ENCODE results near the gene TNFRSF17. TPM values are rescaled to one million over a fixed set of nuclear protein-coding genes. Genes with fewer than 3 reads are reported as not detected.

Gene TNFRSF17
- total RNA-seq, 2 donors from 2014 or later: 0.45 TPM; not detected in 1

GRCh38 chr16:11978080-11978479, 13.1 kb downstream of the TNFRSF17 start:
- Mint-ChIP-seq H3K4me1 (peaks cover 37% of the 10 kb centered on the region), H3K4me3 (peak overlapping the region; percentile 97), H3K27me3 (no peaks in the 10 kb centered on the region), H3K36me3 (ENCODE audit: low read depth) (no peaks in the 10 kb centered on the region), H3K27ac (no peak overlapping the region)
- no peak for ATAC-seq
- no peak for DNase-seq
- no peaks in the 10 kb centered on the region for H3K9me3 ChIP-seq (ENCODE audit: control insufficient read depth, low read length, poor library complexity, severe bottlenecking)

GRCh38 chr16:11979013-11979672, 14.1 kb downstream of the TNFRSF17 start:
- Mint-ChIP-seq H3K36me3 (ENCODE audit: low read depth) (no peaks in the 10 kb centered on the region), H3K4me1 (peaks cover 40% of the 10 kb centered on the region), H3K4me3 (no peak overlapping the region), H3K27ac (no peak overlapping the region), H3K27me3 (no peaks in the 10 kb centered on the region)
- DNase-seq: no peak
- no peaks in the 10 kb centered on the region for H3K9me3 ChIP-seq (ENCODE audit: control insufficient read depth, low read length, poor library complexity, severe bottlenecking)
- no peak for ATAC-seq

GRCh38 chr16:11980136-11980844, 15.3 kb downstream of the TNFRSF17 start:
- no peaks in the 10 kb centered on the region for H3K9me3 ChIP-seq (ENCODE audit: control insufficient read depth, low read length, poor library complexity, severe bottlenecking)
- Mint-ChIP-seq H3K27me3 (no peaks in the 10 kb centered on the region), H3K27ac (peak overlapping the region; percentile 19), H3K36me3 (ENCODE audit: low read depth) (no peaks in the 10 kb centered on the region), H3K4me1 (peaks cover 44% of the 10 kb centered on the region), H3K4me3 (no peak overlapping the region)
- ATAC-seq (no peak), DNase-seq (no peak)

DNA sequence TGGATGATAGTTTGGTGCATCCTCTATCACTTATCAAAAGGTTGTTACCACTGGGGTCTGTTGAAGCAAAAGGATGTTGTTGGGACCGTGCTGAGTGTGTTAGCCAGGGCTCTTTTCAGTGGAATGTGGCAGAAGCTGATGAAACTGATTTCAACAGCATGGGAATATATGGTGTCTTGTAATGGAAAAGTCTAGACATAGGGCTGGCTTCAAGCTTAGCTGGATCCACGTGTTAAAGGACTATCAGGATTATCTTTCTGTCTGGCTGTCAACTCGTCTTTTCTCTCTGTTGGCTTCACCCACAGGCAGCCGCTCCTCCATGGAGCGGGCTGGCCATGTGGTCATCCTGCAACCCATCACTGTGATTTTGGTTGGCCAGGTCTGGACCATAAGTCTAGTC, 20.2 kb downstream of the TNFRSF17 start:
- H3K27ac Mint-ChIP-seq: peak overlapping the region; percentile 16
- H3K4me3 Mint-ChIP-seq: no peak overlapping the region
- H3K4me1 Mint-ChIP-seq: peaks cover 20% of the 10 kb centered on the region
- H3K9me3 ChIP-seq (ENCODE audit: control insufficient read depth, low read length, poor library complexity, severe bottlenecking): no peaks in the 10 kb centered on the region
- H3K36me3 Mint-ChIP-seq (ENCODE audit: low read depth): no peaks in the 10 kb centered on the region
- no peak for DNase-seq
- ATAC-seq: no peak
- no peaks in the 10 kb centered on the region for H3K27me3 Mint-ChIP-seq

- Mint-ChIP-seq H3K27ac (no peak overlapping the region), H3K36me3 (ENCODE audit: low read depth) (no peaks in the 10 kb centered on the region), H3K4me3 (no peak overlapping the region), H3K4me1 (peaks cover 16% of the 10 kb centered on the region), H3K27me3 (no peaks in the 10 kb centered on the region)
- ATAC-seq: no peak
- DNase-seq: no peak
- H3K9me3 ChIP-seq (ENCODE audit: control insufficient read depth, low read length, poor library complexity, severe bottlenecking): no peaks in the 10 kb centered on the region
Observed at GRCh38 chr16:11986521-11987057, 21.6 kb downstream of the TNFRSF17 start.

- H3K27me3 Mint-ChIP-seq: no peaks in the 10 kb centered on the region
- H3K4me3 Mint-ChIP-seq: no peak overlapping the region
- H3K4me1 Mint-ChIP-seq: peaks cover 13% of the 10 kb centered on the region
- DNase-seq (no peak), ATAC-seq (no peak)
- no peaks in the 10 kb centered on the region for H3K36me3 Mint-ChIP-seq (ENCODE audit: low read depth)
- H3K9me3 ChIP-seq (ENCODE audit: control insufficient read depth, low read length, poor library complexity, severe bottlenecking): no peaks in the 10 kb centered on the region
- H3K27ac Mint-ChIP-seq: no peak overlapping the region
Observed at GRCh38 chr16:11988258-11988978, 23.4 kb downstream of the TNFRSF17 start.

DNA sequence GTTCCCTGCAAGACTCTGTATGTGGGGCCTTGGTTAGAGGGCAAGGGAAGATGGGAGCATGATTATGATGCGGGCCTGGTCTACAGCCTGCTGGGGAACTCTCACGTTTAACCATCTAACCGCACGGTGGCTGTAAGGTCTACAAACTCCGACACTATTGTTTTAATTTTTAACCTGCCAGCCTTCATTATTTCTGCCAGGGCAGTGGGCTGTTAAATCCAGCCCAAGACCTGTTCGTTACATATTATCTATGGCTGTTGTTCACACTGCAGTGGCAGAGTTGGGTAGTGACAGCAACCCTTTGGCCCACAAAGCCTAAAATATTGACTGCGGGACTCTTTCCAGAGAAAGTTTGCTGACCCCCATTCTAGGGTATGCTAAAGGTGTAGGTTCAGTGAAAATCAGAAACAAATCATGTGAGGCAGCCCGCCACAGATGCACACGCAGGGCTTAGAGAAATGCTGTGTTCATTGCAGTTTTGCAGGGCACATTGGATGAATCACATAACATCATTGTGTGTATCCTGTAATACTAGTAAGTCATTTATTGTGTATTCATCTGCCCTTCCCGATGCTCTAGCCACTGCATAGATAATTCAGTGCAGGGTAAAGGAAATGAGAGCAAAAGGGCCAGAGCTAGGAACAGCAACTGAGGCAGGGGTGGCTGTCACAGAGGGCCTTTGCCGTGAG, 25.8 kb downstream of the TNFRSF17 start:
- Mint-ChIP-seq H3K4me3 (no peak overlapping the region), H3K36me3 (ENCODE audit: low read depth) (no peaks in the 10 kb centered on the region), H3K27me3 (no peaks in the 10 kb centered on the region), H3K27ac (no peak overlapping the region), H3K4me1 (peaks cover 4% of the 10 kb centered on the region)
- DNase-seq (no peak), ATAC-seq (no peak)
- H3K9me3 ChIP-seq (ENCODE audit: control insufficient read depth, low read length, poor library complexity, severe bottlenecking): no peaks in the 10 kb centered on the region

- DNase-seq: no peak
- Mint-ChIP-seq H3K27me3 (no peaks in the 10 kb centered on the region), H3K4me3 (no peak overlapping the region), H3K27ac (no peak overlapping the region), H3K36me3 (ENCODE audit: low read depth) (peaks cover 1% of the 10 kb centered on the region), H3K4me1 (peaks cover 5% of the 10 kb centered on the region)
- no peak for ATAC-seq
- H3K9me3 ChIP-seq (ENCODE audit: control insufficient read depth, low read length, poor library complexity, severe bottlenecking): no peaks in the 10 kb centered on the region
Observed at GRCh38 chr16:11992008-11992584, 27.1 kb downstream of the TNFRSF17 start.

GRCh38 chr16:11992586-11993524, 27.8 kb downstream of the TNFRSF17 start:
- DNase-seq: no peak
- no peak overlapping the region for H3K27ac Mint-ChIP-seq
- H3K4me3 Mint-ChIP-seq: no peak overlapping the region
- H3K9me3 ChIP-seq (ENCODE audit: control insufficient read depth, low read length, poor library complexity, severe bottlenecking): no peaks in the 10 kb centered on the region
- no peaks in the 10 kb centered on the region for H3K27me3 Mint-ChIP-seq
- peaks cover 2% of the 10 kb centered on the region for H3K36me3 Mint-ChIP-seq (ENCODE audit: low read depth)
- H3K4me1 Mint-ChIP-seq: peaks cover 7% of the 10 kb centered on the region
- ATAC-seq: no peak

DNA sequence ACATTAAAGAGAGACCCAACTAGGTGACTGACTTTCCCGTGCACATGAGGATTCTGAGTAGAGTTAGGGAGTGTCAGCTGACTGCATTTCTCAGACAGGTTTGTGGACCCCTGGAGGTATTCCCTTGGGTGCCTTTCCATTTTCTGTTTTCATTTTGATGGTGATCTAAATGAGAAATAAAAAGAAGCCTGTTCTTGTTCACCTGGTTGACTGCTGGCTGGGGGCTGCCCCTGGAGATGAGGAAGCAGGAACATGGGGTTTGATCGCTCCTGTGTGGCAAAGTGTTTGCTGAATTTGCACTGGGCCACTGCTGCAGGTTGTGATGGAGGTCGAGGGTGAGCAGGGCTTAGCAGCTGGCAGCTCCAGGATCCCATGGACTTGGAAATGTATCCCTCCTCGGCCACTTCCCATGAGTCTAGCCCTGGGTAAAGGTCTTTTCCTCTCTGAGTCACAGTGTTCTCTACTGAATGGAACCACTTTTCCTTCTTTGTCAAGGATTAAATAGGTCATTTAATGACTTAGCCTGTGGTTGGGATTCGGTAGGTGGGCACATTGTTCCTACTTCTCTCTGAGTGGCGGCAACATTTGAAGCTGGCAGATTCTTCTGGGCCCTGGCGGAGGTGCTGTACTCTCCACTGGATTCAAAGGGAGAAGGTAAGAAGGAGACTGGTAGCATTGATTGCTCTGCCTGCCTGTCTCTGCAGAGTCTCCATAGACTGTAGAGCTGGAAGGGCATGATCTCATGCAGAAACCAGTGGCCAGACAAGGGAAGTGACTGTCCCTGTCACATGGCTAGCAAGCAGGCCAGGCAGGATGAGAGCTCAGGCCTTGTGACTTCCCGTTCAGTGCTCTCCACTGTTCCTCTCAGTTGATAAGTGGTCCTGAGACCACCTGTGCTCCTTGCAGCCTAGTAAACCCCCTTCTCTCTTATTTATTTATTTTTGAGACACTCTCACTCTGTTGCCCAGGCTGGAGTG, 29.4 kb downstream of the TNFRSF17 start:
- H3K9me3 ChIP-seq (ENCODE audit: control insufficient read depth, low read length, poor library complexity, severe bottlenecking): no peaks in the 10 kb centered on the region
- H3K36me3 Mint-ChIP-seq (ENCODE audit: low read depth): peaks cover 2% of the 10 kb centered on the region
- no peak overlapping the region for H3K4me3 Mint-ChIP-seq
- peak; percentile 46 for ATAC-seq
- H3K27ac Mint-ChIP-seq: no peak overlapping the region
- peaks cover 15% of the 10 kb centered on the region for H3K4me1 Mint-ChIP-seq
- no peak for DNase-seq
- no peaks in the 10 kb centered on the region for H3K27me3 Mint-ChIP-seq

All from T-helper 17 cell (primary cell).